Progenitor cell of endocrine pancreas (in vitro differentiated cells): ENCODE measurements around the gene BCL3. TPM values are rescaled to one million over a fixed set of nuclear protein-coding genes. Genes with fewer than 3 reads are reported as not detected.

Experiments
- DNase-seq: peaks from one replicate; pipeline ENCODE4 v3.0.0; 2021; ENCODE audit warnings: low spot score; ENCODE audit not compliant: unreplicated experiment
- H3K27ac Mint-ChIP-seq: 2 replicates; pipeline ENCODE4 v1.8.0; 2021; ENCODE audit warnings: mild to moderate bottlenecking, moderate library complexity, mixed read lengths
- H3K27me3 Mint-ChIP-seq: 2 replicates; pipeline ENCODE4 v1.8.0; 2021; ENCODE audit warnings: mixed read lengths
- H3K36me3 Mint-ChIP-seq: 2 replicates; pipeline ENCODE4 v1.8.0; 2022; ENCODE audit warnings: mixed read lengths; ENCODE audit not compliant: insufficient read depth
- H3K4me1 Mint-ChIP-seq: 2 replicates; pipeline ENCODE4 v1.8.0; 2021; ENCODE audit warnings: low read depth, mixed read lengths
- H3K4me3 Mint-ChIP-seq: 2 replicates; pipeline ENCODE4 v1.8.0; 2021; ENCODE audit warnings: low read depth, mild to moderate bottlenecking, moderate library complexity, mixed read lengths
- H3K9me3 Mint-ChIP-seq: 2 replicates; pipeline ENCODE4 v1.8.0; 2021; ENCODE audit warnings: low read depth, mixed read lengths
- CTCF ChIP-seq: fragments of 200-600 bp; sonication (generic); IDR thresholded peaks from one replicate; pipeline ENCODE4 v1.5.0; 2021; ENCODE audit warnings: antibody characterized with exemption, mild to moderate bottlenecking; ENCODE audit not compliant: unreplicated experiment
- total RNA-seq: library from RNA; stranded (reverse); gene quantifications from 2 replicates; pipeline ENCODE4 v1.2.1, GENCODE V29; 2021

BCL3 gene
- total RNA-seq, 1 donor from 2014 or later: 3.8 TPM

- H3K4me3 Mint-ChIP-seq: no peak overlapping the region
- no peaks in the 10 kb centered on the region for H3K36me3 Mint-ChIP-seq
- no peak overlapping the region for H3K27ac Mint-ChIP-seq
- peaks cover 48% of the 10 kb centered on the region for H3K27me3 Mint-ChIP-seq
- H3K4me1 Mint-ChIP-seq: peaks cover 18% of the 10 kb centered on the region
- TF ChIP-seq CTCF: no peak
- no peaks in the 10 kb centered on the region for H3K9me3 Mint-ChIP-seq
- no peak for DNase-seq
These were observed 7.6 kb downstream of the BCL3 start for GRCh38 chr19:44756089-44756562.

GRCh38 chr19:44757057-44757734 lies 8.7 kb downstream of the BCL3 start:
- peaks cover 48% of the 10 kb centered on the region for H3K27me3 Mint-ChIP-seq
- peaks cover 18% of the 10 kb centered on the region for H3K4me1 Mint-ChIP-seq
- peak; percentile 30 for DNase-seq

GRCh38 chr19:44757735-44758505 lies 9.4 kb downstream of the BCL3 start:
- Mint-ChIP-seq H3K27me3 (peaks cover 42% of the 10 kb centered on the region), H3K4me1 (peaks cover 18% of the 10 kb centered on the region)
- peak; percentile 18 for TF ChIP-seq CTCF

More at GRCh38 chr19:44757057-44757734, 8.7 kb downstream of the BCL3 start:
- no peak for TF ChIP-seq CTCF
- Mint-ChIP-seq H3K36me3 (no peaks in the 10 kb centered on the region), H3K4me3 (peak overlapping the region; percentile 79), H3K27ac (peak overlapping the region; percentile 91), H3K9me3 (no peaks in the 10 kb centered on the region)

GRCh38 chr19:44758596-44758995 lies 10.1 kb downstream of the BCL3 start:
- Mint-ChIP-seq H3K4me3 (peak overlapping the region; percentile 79), H3K36me3 (no peaks in the 10 kb centered on the region), H3K27ac (peak overlapping the region; percentile 80), H3K27me3 (peaks cover 40% of the 10 kb centered on the region), H3K9me3 (no peaks in the 10 kb centered on the region), H3K4me1 (peaks cover 16% of the 10 kb centered on the region)
- no peak for DNase-seq
- no peak for TF ChIP-seq CTCF

More at GRCh38 chr19:44757735-44758505, 9.4 kb downstream of the BCL3 start:
- Mint-ChIP-seq H3K9me3 (no peaks in the 10 kb centered on the region), H3K4me3 (peak overlapping the region; percentile 79), H3K27ac (peak overlapping the region; percentile 91), H3K36me3 (no peaks in the 10 kb centered on the region)
- DNase-seq: peak; percentile 47

GRCh38 chr19:44759083-44759804 lies 10.7 kb downstream of the BCL3 start:
- H3K4me3 Mint-ChIP-seq: no peak overlapping the region
- H3K27ac Mint-ChIP-seq: no peak overlapping the region
- H3K4me1 Mint-ChIP-seq: peaks cover 11% of the 10 kb centered on the region
- peaks cover 37% of the 10 kb centered on the region for H3K27me3 Mint-ChIP-seq
- no peaks in the 10 kb centered on the region for H3K36me3 Mint-ChIP-seq
- no peak for DNase-seq
- no peaks in the 10 kb centered on the region for H3K9me3 Mint-ChIP-seq
- no peak for TF ChIP-seq CTCF
